Activated CD4-positive, alpha-beta memory T cell treated with anti-CD3 and anti-CD28 coated beads for 36 hours (primary cell): Measurements from ENCODE around the gene IQGAP1. TPM values are rescaled to one million over a fixed set of nuclear protein-coding genes. Genes with fewer than 3 reads are reported as not detected.

ENCODE experiments used
- CTCF ChIA-PET: fragments of 350-600 bp; sonication (Branson Sonifier 250); formaldehyde crosslinking; loops from one replicate; lab custom pipeline; 2021; ENCODE audit warnings: antibody characterized with exemption, inconsistent platforms; lab: Charles Lee
- POLR2A ChIA-PET: fragments of 350-600 bp; sonication (Branson Sonifier 250); formaldehyde crosslinking; loops from one replicate; lab custom pipeline; 2021; ENCODE audit warnings: antibody characterized with exemption; lab: Charles Lee
- DNase-seq: peaks from one replicate; pipeline ENCODE4 v3.0.0-alpha.2; 2020
- H3K27ac Mint-ChIP-seq: one replicate; pipeline ENCODE4 v1.8.0; 2021; ENCODE audit warnings: mixed read lengths
- H3K27me3 Mint-ChIP-seq: one replicate; pipeline ENCODE4 v1.8.0; 2021; ENCODE audit warnings: mixed read lengths
- H3K36me3 Mint-ChIP-seq: one replicate; pipeline ENCODE4 v1.8.0; 2021; ENCODE audit warnings: mixed read lengths
- H3K4me1 Mint-ChIP-seq: one replicate; pipeline ENCODE4 v1.8.0; 2021; ENCODE audit warnings: low read depth, mixed read lengths
- H3K4me3 Mint-ChIP-seq: one replicate; pipeline ENCODE4 v1.8.0; 2021; ENCODE audit warnings: mild to moderate bottlenecking, mixed read lengths
- H3K9me3 Mint-ChIP-seq: one replicate; pipeline ENCODE4 v1.8.0; 2021; ENCODE audit warnings: mixed read lengths
- intact Hi-C: fragments of 100-400 bp; cut with micrococcal nuclease; formaldehyde crosslinking; loops from one replicate; pipeline ENCODE4 v1.15.1; 2023
- total RNA-seq, 2 experiments: library from RNA; stranded (reverse); gene quantifications; one replicate each; pipeline ENCODE4 v1.2.3, GENCODE V29; 2021

The IQGAP1 gene
- total RNA-seq, 2 experiments from 2014 or later, result 186 to 207 TPM

- Mint-ChIP-seq H3K36me3 (peaks cover 18% of the 10 kb centered on the region), H3K9me3 (peaks cover 10% of the 10 kb centered on the region), H3K4me1 (peaks cover 72% of the 10 kb centered on the region), H3K27ac (peak overlapping the region; percentile 90), H3K27me3 (no peaks in the 10 kb centered on the region), H3K4me3 (peak overlapping the region; percentile 61)
- ChIA-PET POLR2A (interaction anchor here (1.0 to 1.7 kb wide), 5 partner anchors 13 to 32 kb away, joined by 4 to 19 read pairs (median 5); partner anchors contain the start of gene IQGAP1), CTCF (interaction anchor here (0.9 to 3.5 kb wide), 5 partner anchors 32 to 101 kb away, joined by 3 to 17 read pairs (median 4); partner anchors contain the start of gene IQGAP1)
- intact Hi-C loops, result loop anchor here (5.0 kb wide), 1 partner anchor 57 kb away; no protein-coding TSS in a partner anchor
- DNase-seq, result no peak
Observed at GRCh38 chr15:90420451-90420850, 32.4 kb downstream of the IQGAP1 start.

DNA sequence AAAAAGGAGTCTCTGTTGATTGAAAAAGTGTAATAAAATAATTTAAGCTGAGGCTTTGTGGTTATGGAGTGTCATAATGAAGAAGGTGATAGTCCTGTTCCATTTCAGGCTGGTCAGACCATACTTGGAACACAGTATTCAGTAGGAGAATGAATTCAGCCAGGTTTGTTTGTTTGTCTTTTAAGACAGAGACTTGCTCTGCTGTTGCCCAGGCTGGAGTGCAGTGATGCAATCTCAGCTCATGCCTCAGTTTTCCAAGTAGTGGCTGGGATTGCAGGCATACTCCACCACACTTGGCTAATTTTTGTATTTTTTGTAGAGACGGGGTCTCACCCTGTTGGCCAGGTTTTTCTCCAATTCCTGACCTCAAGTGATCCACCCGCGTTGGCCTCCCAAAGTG lies 33.5 kb downstream of the IQGAP1 start:
- ChIA-PET CTCF (interaction anchor here (1.1 to 3.5 kb wide), 3 partner anchors 33 to 102 kb away, joined by 4 to 17 read pairs (median 5); partner anchors contain the start of gene IQGAP1), POLR2A (interaction anchor here (0.9 to 1.3 kb wide), 2 partner anchors 14 to 34 kb away, joined by 5 read pairs; partner anchors contain the start of gene IQGAP1)
- Mint-ChIP-seq H3K4me1 (peaks cover 69% of the 10 kb centered on the region), H3K27me3 (no peaks in the 10 kb centered on the region), H3K9me3 (peaks cover 10% of the 10 kb centered on the region), H3K27ac (peak overlapping the region; percentile 42), H3K36me3 (peaks cover 21% of the 10 kb centered on the region), H3K4me3 (no peak overlapping the region)
- DNase-seq, result no peak
- intact Hi-C loops, result loop anchor here (5.0 kb wide), 1 partner anchor 56 kb away; no protein-coding TSS in a partner anchor

DNA sequence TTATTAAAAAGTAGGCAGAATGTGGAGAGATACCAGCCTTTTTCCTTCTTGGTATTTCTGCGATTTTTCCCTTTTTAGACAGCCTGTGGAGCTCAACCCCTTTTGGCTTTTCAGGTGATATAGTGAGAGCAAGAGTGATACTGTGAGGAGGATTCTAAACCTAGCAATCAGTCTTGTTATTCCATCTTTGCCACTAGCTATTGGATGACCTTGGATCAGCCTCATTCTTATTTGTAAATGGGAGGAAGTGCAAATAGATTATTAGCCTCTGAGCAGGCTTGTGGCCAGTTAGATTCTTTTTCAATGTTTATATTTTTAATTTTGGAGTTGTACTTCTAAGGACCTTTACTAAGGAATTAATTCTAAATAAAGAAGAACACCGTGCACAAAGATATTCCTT lies 34.0 kb downstream of the IQGAP1 start:
- H3K36me3 Mint-ChIP-seq, result peaks cover 17% of the 10 kb centered on the region
- intact Hi-C loops, result loop anchor here (5.0 kb wide), 1 partner anchor 55 kb away; no protein-coding TSS in a partner anchor
- POLR2A ChIA-PET, result interaction anchor here (1.3 kb wide), 1 partner anchor 34 kb away, joined by 5 read pairs; the partner anchor contains the start of gene IQGAP1

GRCh38 chr15:90422936-90423335 lies 34.9 kb downstream of the IQGAP1 start:
- H3K27ac Mint-ChIP-seq, result no peak overlapping the region
- H3K4me1 Mint-ChIP-seq, result peaks cover 57% of the 10 kb centered on the region
- no peak for DNase-seq
- POLR2A ChIA-PET, result interaction anchor here (1.2 kb wide), 1 partner anchor 8 kb away, joined by 3 read pairs; no protein-coding TSS in a partner anchor
- H3K36me3 Mint-ChIP-seq, result peaks cover 12% of the 10 kb centered on the region
- no peaks in the 10 kb centered on the region for H3K9me3 Mint-ChIP-seq
- CTCF ChIA-PET, result interaction anchor here (0.9 to 1.1 kb wide), 3 partner anchors 23 to 103 kb away, joined by 3 to 4 read pairs (median 4); no protein-coding TSS in a partner anchor
- intact Hi-C loops, result loop anchor here (5.0 kb wide), 1 partner anchor 54 kb away; no protein-coding TSS in a partner anchor
- H3K4me3 Mint-ChIP-seq, result no peak overlapping the region
- no peaks in the 10 kb centered on the region for H3K27me3 Mint-ChIP-seq

More for the DNA sequence above, 34.0 kb downstream of the IQGAP1 start:
- no peak for DNase-seq
- no peaks in the 10 kb centered on the region for H3K27me3 Mint-ChIP-seq
- no peak overlapping the region for H3K27ac Mint-ChIP-seq
- peaks cover 5% of the 10 kb centered on the region for H3K9me3 Mint-ChIP-seq
- CTCF ChIA-PET, result interaction anchor here (1.1 to 3.5 kb wide), 3 partner anchors 34 to 102 kb away, joined by 4 to 17 read pairs (median 5); partner anchors contain the start of gene IQGAP1
- H3K4me1 Mint-ChIP-seq, result peaks cover 65% of the 10 kb centered on the region
- H3K4me3 Mint-ChIP-seq, result no peak overlapping the region

DNA sequence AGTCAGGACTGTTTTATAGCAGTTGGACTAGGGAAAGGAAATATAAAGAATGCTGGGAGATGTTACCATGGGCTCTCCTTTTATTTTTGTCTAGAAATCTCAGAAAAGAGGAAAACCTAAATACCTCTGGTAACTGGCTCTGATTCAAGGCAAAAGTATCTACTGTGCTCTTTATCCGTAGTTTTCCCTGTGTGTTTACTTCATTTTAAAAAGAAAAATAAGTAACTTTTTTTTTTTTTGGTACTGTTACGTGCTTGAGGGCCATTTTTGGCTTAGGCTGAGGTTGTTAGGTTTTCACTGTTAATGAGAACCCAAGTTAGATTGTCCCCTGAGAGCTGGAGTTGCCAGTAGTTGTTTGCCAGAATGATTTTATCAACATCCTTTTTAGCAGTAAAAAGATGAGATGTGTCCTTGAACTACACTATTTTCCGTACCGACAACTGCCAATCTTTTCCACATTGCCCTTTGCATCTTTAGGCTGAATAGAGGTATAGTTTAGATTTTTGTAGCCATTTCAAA lies 35.8 kb downstream of the IQGAP1 start:
- peaks cover 49% of the 10 kb centered on the region for H3K4me1 Mint-ChIP-seq
- intact Hi-C loops, result loop anchor here (5.0 kb wide), 1 partner anchor 53 kb away; no protein-coding TSS in a partner anchor
- DNase-seq, result no peak
- CTCF ChIA-PET, result interaction anchor here (1.0 to 1.5 kb wide), 4 partner anchors 24 to 104 kb away, joined by 3 to 5 read pairs (median 4); no protein-coding TSS in a partner anchor
- POLR2A ChIA-PET, result interaction anchor here (0.7 to 1.2 kb wide), 2 partner anchors 9 to 36 kb away, joined by 3 read pairs; partner anchors contain the start of gene IQGAP1
- no peaks in the 10 kb centered on the region for H3K9me3 Mint-ChIP-seq
- no peak overlapping the region for H3K27ac Mint-ChIP-seq
- H3K27me3 Mint-ChIP-seq, result no peaks in the 10 kb centered on the region
- H3K4me3 Mint-ChIP-seq, result no peak overlapping the region
- peaks cover 14% of the 10 kb centered on the region for H3K36me3 Mint-ChIP-seq

DNA sequence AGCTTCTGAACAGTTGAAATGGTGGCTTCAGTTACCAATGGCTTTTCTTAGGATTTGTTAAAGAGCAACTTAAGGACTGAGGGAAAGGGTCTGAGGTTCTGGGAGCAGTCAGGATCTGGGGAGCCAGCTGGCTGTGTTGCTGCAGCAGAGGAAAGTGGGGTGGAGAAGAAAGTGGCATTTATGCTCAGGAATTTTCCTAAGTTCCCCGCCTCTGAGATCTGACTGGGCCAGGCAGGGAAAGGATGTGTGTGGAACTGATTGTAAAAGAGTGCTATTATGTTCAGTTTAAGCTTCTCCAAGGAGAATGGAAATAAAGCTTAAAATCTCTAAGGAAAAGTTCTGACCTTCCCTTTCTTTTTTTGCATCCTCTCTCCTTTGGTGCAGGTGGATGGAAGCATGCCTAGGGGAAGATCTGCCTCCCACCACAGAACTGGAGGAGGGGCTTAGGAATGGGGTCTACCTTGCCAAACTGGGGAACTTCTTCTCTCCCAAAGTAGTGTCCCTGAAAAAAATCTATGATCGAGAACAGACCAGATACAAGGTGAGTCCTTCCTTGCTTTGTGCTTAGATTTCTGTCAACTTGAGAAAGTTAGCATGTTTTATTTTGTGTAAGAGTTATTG lies 37.8 kb downstream of the IQGAP1 start:
- H3K27ac Mint-ChIP-seq, result no peak overlapping the region
- intact Hi-C loops, result no loop called here
- H3K27me3 Mint-ChIP-seq, result no peaks in the 10 kb centered on the region
- H3K9me3 Mint-ChIP-seq, result no peaks in the 10 kb centered on the region
- DNase-seq, result no peak
- POLR2A ChIA-PET, result no interaction called here
- H3K4me3 Mint-ChIP-seq, result no peak overlapping the region
- H3K4me1 Mint-ChIP-seq, result peaks cover 33% of the 10 kb centered on the region
- CTCF ChIA-PET, result interaction anchor here (1.5 kb wide), 2 partner anchors 64 to 106 kb away, joined by 3 to 4 read pairs; no protein-coding TSS in a partner anchor
- H3K36me3 Mint-ChIP-seq, result peaks cover 24% of the 10 kb centered on the region

- no peaks in the 10 kb centered on the region for H3K9me3 Mint-ChIP-seq
- H3K4me1 Mint-ChIP-seq, result peaks cover 26% of the 10 kb centered on the region
- CTCF ChIA-PET, result no interaction called here
- no peak for DNase-seq
- POLR2A ChIA-PET, result no interaction called here
- no peak overlapping the region for H3K4me3 Mint-ChIP-seq
- no peak overlapping the region for H3K27ac Mint-ChIP-seq
- intact Hi-C loops, result no loop called here
- H3K36me3 Mint-ChIP-seq, result peaks cover 29% of the 10 kb centered on the region
- H3K27me3 Mint-ChIP-seq, result no peaks in the 10 kb centered on the region
Observed at GRCh38 chr15:90427185-90427584, 39.1 kb downstream of the IQGAP1 start.

DNA sequence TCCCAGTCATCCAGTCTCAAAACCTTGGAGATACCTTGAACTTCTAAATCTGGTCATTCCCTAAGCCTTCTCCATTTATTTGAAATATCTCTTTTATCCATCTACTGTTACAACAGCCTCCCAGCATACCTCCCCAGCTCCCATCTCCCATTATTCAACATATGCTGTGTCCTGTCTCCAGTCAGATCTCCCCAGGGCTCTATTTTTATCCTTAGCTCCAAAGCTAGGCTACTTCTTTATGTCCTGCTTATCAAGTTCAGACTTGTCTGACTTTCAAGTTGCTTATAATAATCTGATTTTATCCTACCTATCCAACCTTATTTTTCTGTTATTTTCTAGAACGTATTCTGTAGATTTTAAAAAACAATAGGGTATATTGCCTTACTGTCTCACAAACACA lies 44.2 kb downstream of the IQGAP1 start:
- intact Hi-C loops, result no loop called here
- POLR2A ChIA-PET, result no interaction called here

GRCh38 chr15:90435652-90436337 lies 47.8 kb downstream of the IQGAP1 start:
- Mint-ChIP-seq H3K27ac (no peak overlapping the region), H3K4me1 (peaks cover 14% of the 10 kb centered on the region), H3K4me3 (no peak overlapping the region), H3K27me3 (no peaks in the 10 kb centered on the region), H3K9me3 (no peaks in the 10 kb centered on the region), H3K36me3 (peaks cover 43% of the 10 kb centered on the region)
- POLR2A ChIA-PET, result no interaction called here
- intact Hi-C loops, result no loop called here
- DNase-seq, result no peak
- CTCF ChIA-PET, result interaction anchor here (0.5 to 2.3 kb wide), 4 partner anchors 29 to 292 kb away, joined by 3 to 8 read pairs (median 4); no protein-coding TSS in a partner anchor

More for the DNA sequence above, 44.2 kb downstream of the IQGAP1 start:
- Mint-ChIP-seq H3K9me3 (no peaks in the 10 kb centered on the region), H3K27me3 (no peaks in the 10 kb centered on the region), H3K27ac (no peak overlapping the region), H3K4me3 (no peak overlapping the region), H3K4me1 (peaks cover 11% of the 10 kb centered on the region), H3K36me3 (peaks cover 47% of the 10 kb centered on the region)
- CTCF ChIA-PET, result interaction anchor here (0.9 kb wide), 1 partner anchor 112 kb away, joined by 3 read pairs; no protein-coding TSS in a partner anchor
- no peak for DNase-seq

DNA sequence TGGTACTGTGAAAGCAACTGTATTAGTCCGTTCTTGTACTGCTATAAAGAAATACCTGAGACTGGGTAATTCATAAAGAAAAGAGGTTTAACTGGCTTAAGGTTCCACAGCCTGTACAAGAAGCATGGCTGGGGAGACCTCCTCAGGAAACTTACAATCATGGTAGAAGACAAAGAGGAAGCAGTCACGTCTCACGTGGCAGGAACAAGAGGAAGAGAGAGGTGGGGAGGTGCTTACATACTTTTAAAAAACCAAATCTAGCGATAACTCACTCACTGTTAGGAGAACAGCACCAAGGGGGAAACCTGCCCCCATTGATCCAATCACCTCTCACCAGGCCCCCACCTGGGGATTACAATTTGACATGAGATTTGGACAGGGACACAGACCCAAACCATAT lies 48.9 kb downstream of the IQGAP1 start:
- intact Hi-C loops, result no loop called here
- DNase-seq, result no peak
- H3K27ac Mint-ChIP-seq, result no peak overlapping the region
- H3K4me1 Mint-ChIP-seq, result peaks cover 14% of the 10 kb centered on the region
- CTCF ChIA-PET, result interaction anchor here (1.0 to 2.3 kb wide), 3 partner anchors 75 to 117 kb away, joined by 3 to 8 read pairs (median 5); no protein-coding TSS in a partner anchor
- no peaks in the 10 kb centered on the region for H3K27me3 Mint-ChIP-seq
- POLR2A ChIA-PET, result no interaction called here
- no peak overlapping the region for H3K4me3 Mint-ChIP-seq
- no peaks in the 10 kb centered on the region for H3K9me3 Mint-ChIP-seq
- peaks cover 49% of the 10 kb centered on the region for H3K36me3 Mint-ChIP-seq

DNA sequence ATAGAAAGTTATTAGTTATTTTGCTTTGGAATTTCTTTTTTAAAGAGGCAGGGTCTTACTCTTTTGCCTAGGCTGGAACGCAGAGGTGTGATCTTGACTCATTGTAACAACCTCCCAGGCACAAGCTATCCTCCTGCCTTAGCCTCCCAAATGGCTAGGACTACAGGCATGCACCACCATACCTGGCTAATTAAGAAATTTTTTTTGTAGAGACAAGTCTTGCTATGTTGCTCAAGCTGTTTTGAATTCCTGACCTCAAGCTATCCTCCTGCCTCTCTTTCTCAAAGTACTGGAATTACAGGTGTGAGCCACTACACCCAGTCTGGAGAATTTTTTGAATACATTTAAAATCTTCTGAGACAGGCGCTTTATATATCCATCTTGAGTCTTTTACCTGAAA lies 49.5 kb downstream of the IQGAP1 start:
- ChIA-PET POLR2A (interaction anchor here (0.9 kb wide), 1 partner anchor 42 kb away, joined by 3 read pairs; no protein-coding TSS in a partner anchor), CTCF (interaction anchor here (0.6 to 2.3 kb wide), 3 partner anchors 75 to 117 kb away, joined by 3 to 8 read pairs (median 5); no protein-coding TSS in a partner anchor)
- intact Hi-C loops, result no loop called here
- no peak for DNase-seq
- Mint-ChIP-seq H3K4me1 (peaks cover 14% of the 10 kb centered on the region), H3K36me3 (peaks cover 49% of the 10 kb centered on the region), H3K27me3 (no peaks in the 10 kb centered on the region), H3K9me3 (no peaks in the 10 kb centered on the region), H3K27ac (no peak overlapping the region), H3K4me3 (no peak overlapping the region)
